HepG2 (cell line): ENCODE measurements around the gene CEBPA. TPM values are rescaled to one million over a fixed set of nuclear protein-coding genes. Genes with fewer than 3 reads are reported as not detected.

Experiments
- ARID2 ChIP-seq: sonication (generic); formaldehyde crosslinking; IDR thresholded peaks from 2 replicates; pipeline ENCODE4 v1.8.1; 2022; ENCODE audit warnings: mild to moderate bottlenecking, missing genetic modification reagents, borderline replicate concordance
- ARNT2 ChIP-seq: sonication (generic); formaldehyde crosslinking; IDR thresholded peaks from 2 replicates; pipeline ENCODE4 v1.8.0; 2022; ENCODE audit warnings: mild to moderate bottlenecking, low read depth, missing genetic modification reagents, moderate library complexity
- ATF7-NPFF ChIP-seq: sonication (generic); formaldehyde crosslinking; IDR thresholded peaks from 2 replicates; pipeline ENCODE4 v1.8.1; 2023; ENCODE audit warnings: mild to moderate bottlenecking, low read depth, missing genetic modification reagents, moderate library complexity
- BHLHE40 ChIP-seq: IDR thresholded peaks from 2 replicates; pipeline ENCODE4 v1.6.1; 2011; ENCODE audit warnings: low read length, improper control_type of control experiment
- CEBPB ChIP-seq: IDR thresholded peaks from 2 replicates; pipeline ENCODE4 v1.6.1; 2011; ENCODE audit warnings: low read depth, low read length, improper control_type of control experiment, borderline replicate concordance
- EP300 ChIP-seq, 3 experiments: sonication (generic) in 1 of 3; formaldehyde crosslinking in 1 of 3; IDR thresholded peaks; 2 replicates each; pipeline versions ENCODE4 v1.5.1 to v1.6.1; 2011 to 2020; ENCODE audit warnings: low read depth in 2 of 3, low read length in 2 of 3, borderline replicate concordance in 1 of 3, improper control_type of control experiment in 1 of 3, mild to moderate bottlenecking in 1 of 3, missing genetic modification reagents in 1 of 3, moderate library complexity in 1 of 3
- FOXA1 ChIP-seq, 2 experiments: fragments of 450-650 bp in 1 of 2; sonication (generic) in 1 of 2; formaldehyde crosslinking in 1 of 2; IDR thresholded peaks; 2 replicates each; pipeline versions ENCODE4 v1.4.0 to v1.6.1; 2016 to 2020; ENCODE audit warnings: missing genetic modification reagents in 1 of 2
- JDP2 ChIP-seq: sonication (generic); formaldehyde crosslinking; IDR thresholded peaks from 2 replicates; pipeline ENCODE4 v1.8.1; 2022; ENCODE audit warnings: missing genetic modification reagents, borderline replicate concordance
- KLF6 ChIP-seq: IDR thresholded peaks from 2 replicates; pipeline ENCODE4 v1.8.0; 2016; ENCODE audit warnings: missing biosample characterization, missing genetic modification reagents
- THAP7 ChIP-seq: sonication (generic); formaldehyde crosslinking; IDR thresholded peaks from 2 replicates; pipeline ENCODE4 v1.8.1; 2023; ENCODE audit warnings: mild to moderate bottlenecking, missing genetic modification reagents
- USF2 ChIP-seq, 2 experiments: sonication (generic) in 1 of 2; formaldehyde crosslinking in 1 of 2; IDR thresholded peaks; 2 replicates each; pipeline versions ENCODE4 v1.5.1 to v1.6.1; 2011 to 2020; ENCODE audit warnings: borderline replicate concordance in 1 of 2, low read depth in 1 of 2, low read length in 1 of 2, mild to moderate bottlenecking in 1 of 2, missing genetic modification reagents in 1 of 2, moderate library complexity in 1 of 2
- ZBTB7A ChIP-seq: sonication (generic); formaldehyde crosslinking; IDR thresholded peaks from 2 replicates; pipeline ENCODE4 v1.8.0; 2022; ENCODE audit warnings: mild to moderate bottlenecking, missing genetic modification reagents
- ZBTB7B ChIP-seq: sonication (generic); formaldehyde crosslinking; IDR thresholded peaks from 2 replicates; pipeline ENCODE4 v1.4.0; 2020; ENCODE audit warnings: missing genetic modification reagents
- ZNF230 ChIP-seq: sonication (generic); formaldehyde crosslinking; IDR thresholded peaks from 2 replicates; pipeline ENCODE4 v1.4.0; 2020; ENCODE audit warnings: mild to moderate bottlenecking, missing genetic modification reagents
- ZNF550 ChIP-seq: sonication (generic); formaldehyde crosslinking; IDR thresholded peaks from 2 replicates; pipeline ENCODE4 v1.4.0; 2020; ENCODE audit warnings: mild to moderate bottlenecking, missing genetic modification reagents, borderline replicate concordance
- ZNF572 ChIP-seq: sonication (generic); formaldehyde crosslinking; IDR thresholded peaks from 2 replicates; pipeline ENCODE4 v1.5.1; 2020; ENCODE audit warnings: mild to moderate bottlenecking, missing genetic modification reagents
- ZNF646 ChIP-seq: sonication (generic); formaldehyde crosslinking; IDR thresholded peaks from 2 replicates; pipeline ENCODE4 v1.9.0; 2021; ENCODE audit warnings: mild to moderate bottlenecking, missing genetic modification reagents
- polyA plus RNA-seq, 8 experiments: library from polyadenylated mRNA; depleted of rRNA in 3 of 8; stranded (reverse) in 7 of 8; unstranded in 1 of 8; fragments of >200 nt; fragmentation: Illumina TruSeq in 4 of 8; extraction: Trizol in 4 of 8; gene quantifications; 2 replicates each; pipeline versions ENCODE4 v1.2.1 to v1.2.3, GENCODE V29; 2011 to 2016; ENCODE audit warnings: low read depth in 4 of 8, missing spikeins in 1 of 8, mixed read lengths in 1 of 8; ENCODE audit not compliant: insufficient read depth in 1 of 8
- total RNA-seq, 5 experiments: library from RNA; depleted of rRNA; stranded (reverse); fragments of >200 nt; fragmentation: Illumina TruSeq; extraction: Trizol; gene quantifications; 2 replicates each; pipeline ENCODE4 v1.2.3, GENCODE V29; 2016; ENCODE audit warnings: low read depth in 1 of 5

The CEBPA gene
- total and polyA plus RNA-seq, 2 of the 13 experiments (the other 11 are each of a cell fraction or from before 2014, with no cell fraction given) = 24.8 to 103 TPM

- TF ChIP-seq USF2 (IDR thresholded peaks at IDR 0.05; ENCODE audit: low read depth, low read length) (no peak), USF2 (CRISPR knock-in tag; IDR thresholded peaks at IDR 0.05; ENCODE audit: borderline replicate concordance) (no peak), ARID2 (no peak), ZNF230 (CRISPR knock-in tag) (0 out of 2 replicates have a peak, but pooled peaks have one; percentile 23), ATF7-NPFF (no peak), EP300 (IDR thresholded peaks at IDR 0.05; ENCODE audit: low read depth in 2 of 2, low read length in 2 of 2) (no peak), EP300 (CRISPR knock-in tag; IDR thresholded peaks at IDR 0.05; ENCODE audit: borderline replicate concordance) (peak; percentile 40; the same call in 1 of the 2 replicates), ARNT2 (CRISPR knock-in tag) (0 out of 2 replicates have a peak, but pooled peaks have one; percentile 10), BHLHE40 (peak; percentile 50; the same call in 1 of the 2 replicates), CEBPB (peak; percentile 6; the same call in 1 of the 2 replicates), ZNF646 (CRISPR knock-in tag) (no peak), THAP7 (CRISPR knock-in tag) (peak; percentile 25; the same call in 1 of the 2 replicates), JDP2 (CRISPR knock-in tag) (no peak), FOXA1 (IDR thresholded peaks at IDR 0.05) (no peak), FOXA1 (CRISPR knock-in tag; IDR thresholded peaks at IDR 0.05) (peak; percentile 55; the same call in 1 of the 2 replicates), ZNF550 (no peak), KLF6 (CRISPR knock-in tag) (0 out of 2 replicates have a peak, but pooled peaks have one; percentile 6), ZNF572 (CRISPR knock-in tag) (no peak), ZBTB7A (CRISPR knock-in tag) (no peak), ZBTB7B (CRISPR knock-in tag) (0 out of 2 replicates have a peak, but pooled peaks have one; percentile 5)
Measured at GRCh38 chr19:33292595-33293254, 9.6 kb downstream of the CEBPA start (continued).
